ENCODE measurements around the gene PRR33.

PRR33 gene

GRCh38 chr11:1899686-1900085 lies 8.0 kb upstream of the PRR33 start:
- no peak for TF ChIP-seq CTCF (IDR thresholded peaks at IDR 0.05; ENCODE audit: control insufficient read depth, extremely low read depth, insufficient read depth)
- no peak for DNase-seq (ENCODE audit: low read depth)
- H3K4me3 ChIP-seq (ENCODE audit: low read depth, low read length), result no peak overlapping the region

DNA sequence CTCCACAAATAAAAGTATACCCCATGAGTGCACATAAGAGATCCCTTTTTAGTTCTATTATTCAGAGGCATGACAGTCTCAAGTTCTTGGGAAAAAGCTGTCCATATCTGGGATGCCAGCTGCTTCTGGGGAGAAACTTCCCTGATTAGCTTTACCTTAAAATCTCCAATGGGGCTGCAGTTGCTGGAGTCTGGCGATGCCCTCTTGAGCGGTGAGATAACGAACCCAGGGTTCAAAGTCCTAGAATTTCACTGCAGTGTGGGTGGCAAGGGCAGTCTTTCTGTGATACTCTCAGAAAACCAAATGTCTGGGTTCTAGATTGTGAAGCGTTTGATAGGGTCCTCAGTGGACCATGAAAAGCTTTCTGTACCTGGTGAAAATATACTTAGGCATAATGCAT lies 7.4 kb upstream of the PRR33 start:
- DNase-seq (ENCODE audit: low read depth), result no peak
- no peak overlapping the region for H3K4me3 ChIP-seq (ENCODE audit: low read depth, low read length)
- no peak for TF ChIP-seq CTCF (IDR thresholded peaks at IDR 0.05; ENCODE audit: control insufficient read depth, extremely low read depth, insufficient read depth)

- no peak overlapping the region for H3K4me3 ChIP-seq (ENCODE audit: low read depth, low read length)
- DNase-seq (ENCODE audit: low read depth), result no peak
- no peak for TF ChIP-seq CTCF (IDR thresholded peaks at IDR 0.05; ENCODE audit: control insufficient read depth, extremely low read depth, insufficient read depth)
Observed at GRCh38 chr11:1896923-1897322, 5.2 kb upstream of the PRR33 start.

DNA sequence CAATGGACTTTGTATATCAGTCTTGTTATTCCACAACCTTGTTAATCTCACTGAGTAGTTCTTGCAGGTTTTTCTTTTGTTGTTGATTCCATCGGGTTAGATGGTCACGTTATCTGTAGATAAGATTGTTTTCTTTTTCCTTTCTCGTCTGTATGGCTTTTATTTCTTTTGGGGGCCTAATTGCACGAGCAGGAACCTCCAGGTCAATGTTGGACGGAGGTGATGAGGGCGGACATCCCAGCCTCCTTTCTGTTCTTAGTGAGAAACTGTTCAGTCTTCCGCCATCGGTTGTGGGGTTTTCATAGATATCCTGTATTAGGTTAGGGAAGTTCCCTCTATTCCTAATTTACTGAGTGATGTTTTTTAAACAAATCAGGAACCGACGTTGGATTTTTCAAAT lies 4.8 kb upstream of the PRR33 start:
- H3K4me3 ChIP-seq (ENCODE audit: low read depth, low read length), result no peak overlapping the region
- TF ChIP-seq CTCF (IDR thresholded peaks at IDR 0.05; ENCODE audit: control insufficient read depth, extremely low read depth, insufficient read depth), result no peak
- DNase-seq (ENCODE audit: low read depth), result no peak

- no peak for TF ChIP-seq CTCF (IDR thresholded peaks at IDR 0.05; ENCODE audit: control insufficient read depth, extremely low read depth, insufficient read depth)
- no peak overlapping the region for H3K4me3 ChIP-seq (ENCODE audit: low read depth, low read length)
- no peak for DNase-seq (ENCODE audit: low read depth)
Observed at GRCh38 chr11:1894759-1895158, 3.1 kb upstream of the PRR33 start.

DNA sequence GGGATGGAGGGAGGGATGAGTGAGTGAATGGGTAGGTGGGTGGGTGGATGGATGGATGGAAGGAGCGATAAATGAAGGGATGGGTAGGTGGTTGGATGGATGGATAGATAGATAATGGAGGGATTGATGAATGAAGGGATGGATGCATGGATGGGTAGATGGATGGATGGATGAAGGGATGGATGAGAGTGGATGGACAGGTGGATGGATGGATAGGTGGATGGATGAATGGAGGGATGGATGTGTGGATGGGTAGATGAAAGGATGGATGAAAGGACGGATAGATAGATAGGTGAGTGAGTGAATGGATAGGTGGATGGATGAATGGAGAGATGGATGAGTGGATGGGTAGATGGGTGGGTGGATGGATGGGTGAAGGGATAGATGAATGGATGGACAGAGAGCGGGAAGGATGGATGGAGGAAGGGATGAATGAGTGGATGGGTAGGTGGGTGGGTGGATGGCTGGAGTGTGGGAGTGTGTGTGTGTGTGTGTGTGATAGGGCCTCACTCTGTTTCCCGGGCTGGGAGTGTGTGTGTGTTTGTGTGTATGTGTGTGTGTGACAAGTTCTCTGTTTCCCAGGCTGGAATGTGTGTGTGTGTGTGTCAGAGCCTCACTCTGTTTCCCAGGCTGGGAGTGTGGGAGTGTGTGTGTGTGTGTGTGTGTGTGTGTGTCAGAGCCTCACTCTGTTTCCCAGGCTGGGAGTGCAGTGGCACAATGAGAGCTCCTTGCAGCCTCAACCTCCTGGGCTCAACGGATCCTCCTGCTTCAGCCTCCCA lies 2.1 kb upstream of the PRR33 start:
- TF ChIP-seq CTCF (IDR thresholded peaks at IDR 0.05; ENCODE audit: control insufficient read depth, extremely low read depth, insufficient read depth), result no peak
- no peak for DNase-seq (ENCODE audit: low read depth)
- H3K4me3 ChIP-seq (ENCODE audit: low read depth, low read length), result no peak overlapping the region

- H3K4me3 ChIP-seq (ENCODE audit: low read depth, low read length), result no peak overlapping the region
- no peak for DNase-seq (ENCODE audit: low read depth)
- TF ChIP-seq CTCF (IDR thresholded peaks at IDR 0.05; ENCODE audit: control insufficient read depth, extremely low read depth, insufficient read depth), result no peak
Observed at GRCh38 chr11:1892558-1892957, 863 bp upstream of the PRR33 start.

All from LNCaP clone FGC (cell line).